Parathyroid adenoma (tissue), 2 donors: ENCODE measurements around the gene TNFSF10.

Experiments used
- H2AFZ ChIP-seq: fragments of 300-600 bp; sonication (generic); one replicate; pipeline ENCODE4 v1.7.0; 2017; ENCODE audit warnings: antibody characterized with exemption, mild to moderate bottlenecking
- H3K27ac ChIP-seq: fragments of 300-600 bp; sonication (generic); one replicate; pipeline ENCODE4 v1.7.0; 2017
- H3K27me3 ChIP-seq: fragments of 300-600 bp; sonication (generic); one replicate; pipeline ENCODE4 v1.7.0; 2017; ENCODE audit warnings: low read length; ENCODE audit not compliant: control insufficient read depth, insufficient read depth
- H3K36me3 ChIP-seq: fragments of 300-600 bp; sonication (generic); one replicate; pipeline ENCODE4 v1.7.0; 2017; ENCODE audit warnings: low read length; ENCODE audit not compliant: control insufficient read depth, insufficient read depth
- H3K4me1 ChIP-seq: fragments of 300-600 bp; sonication (generic); one replicate; pipeline ENCODE4 v1.7.0; 2017; ENCODE audit warnings: control low read depth
- H3K4me2 ChIP-seq: fragments of 300-600 bp; sonication (generic); one replicate; pipeline ENCODE4 v1.7.0; 2017; ENCODE audit warnings: low read length
- H3K4me3 ChIP-seq: fragments of 300-600 bp; sonication (generic); one replicate; pipeline ENCODE4 v1.7.0; 2017; ENCODE audit warnings: low read depth, low read length
- H3K79me2 ChIP-seq: fragments of 300-600 bp; sonication (generic); one replicate; pipeline ENCODE4 v1.7.0; 2017; ENCODE audit warnings: control low read depth
- H3K9ac ChIP-seq: fragments of 300-600 bp; sonication (generic); one replicate; pipeline ENCODE4 v1.7.0; 2017; ENCODE audit warnings: mild to moderate bottlenecking
- H3K9me3 ChIP-seq: fragments of 300-600 bp; sonication (generic); one replicate; pipeline ENCODE4 v1.7.0; 2017; ENCODE audit warnings: low read length; ENCODE audit not compliant: control insufficient read depth
- TF ChIP-seq, protein P1 (sequence below): fragments of 300-600 bp; sonication (generic); IDR thresholded peaks from one replicate; pipeline ENCODE4 v1.7.0; 2017; ENCODE audit warnings: antibody characterized with exemption, mild to moderate bottlenecking
- donor health status: primary hyperparathyroidism.

Gene TNFSF10

DNA sequence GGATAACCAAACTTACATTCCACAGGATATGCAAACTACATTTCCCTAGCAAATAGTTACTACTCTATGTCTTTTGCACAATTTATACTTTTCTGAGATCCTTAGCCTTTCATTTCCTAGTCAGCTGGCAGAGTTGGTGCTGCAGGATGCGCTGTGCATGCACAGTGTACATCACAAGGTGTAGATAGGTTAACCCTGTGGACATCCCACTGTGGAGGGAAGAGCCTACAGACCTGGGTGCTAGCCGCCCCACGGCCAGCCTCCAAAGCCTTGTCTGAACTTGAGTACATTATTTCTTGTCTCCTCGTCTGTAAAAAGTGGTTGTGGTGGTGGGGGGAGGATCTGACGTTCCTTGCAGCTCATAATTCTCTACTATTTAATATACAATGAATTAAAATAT lies 3.5 kb downstream of the TNFSF10 start:
- Histone ChIP-seq H3K4me2 (peak overlapping the region; percentile 57), H3K4me3 (peak overlapping the region; percentile 99), H3K27me3 (no peaks in the 10 kb centered on the region), H3K79me2 (peaks cover 29% of the 10 kb centered on the region), H3K27ac (peak overlapping the region; percentile 97), H2AFZ (no peak overlapping the region), H3K9me3 (no peaks in the 10 kb centered on the region), H3K9ac (no peak overlapping the region), H3K4me1 (peaks cover 48% of the 10 kb centered on the region), H3K36me3 (no peaks in the 10 kb centered on the region)
- TF ChIP-seq, protein P1, sequence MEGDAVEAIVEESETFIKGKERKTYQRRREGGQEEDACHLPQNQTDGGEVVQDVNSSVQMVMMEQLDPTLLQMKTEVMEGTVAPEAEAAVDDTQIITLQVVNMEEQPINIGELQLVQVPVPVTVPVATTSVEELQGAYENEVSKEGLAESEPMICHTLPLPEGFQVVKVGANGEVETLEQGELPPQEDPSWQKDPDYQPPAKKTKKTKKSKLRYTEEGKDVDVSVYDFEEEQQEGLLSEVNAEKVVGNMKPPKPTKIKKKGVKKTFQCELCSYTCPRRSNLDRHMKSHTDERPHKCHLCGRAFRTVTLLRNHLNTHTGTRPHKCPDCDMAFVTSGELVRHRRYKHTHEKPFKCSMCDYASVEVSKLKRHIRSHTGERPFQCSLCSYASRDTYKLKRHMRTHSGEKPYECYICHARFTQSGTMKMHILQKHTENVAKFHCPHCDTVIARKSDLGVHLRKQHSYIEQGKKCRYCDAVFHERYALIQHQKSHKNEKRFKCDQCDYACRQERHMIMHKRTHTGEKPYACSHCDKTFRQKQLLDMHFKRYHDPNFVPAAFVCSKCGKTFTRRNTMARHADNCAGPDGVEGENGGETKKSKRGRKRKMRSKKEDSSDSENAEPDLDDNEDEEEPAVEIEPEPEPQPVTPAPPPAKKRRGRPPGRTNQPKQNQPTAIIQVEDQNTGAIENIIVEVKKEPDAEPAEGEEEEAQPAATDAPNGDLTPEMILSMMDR: no peak

DNA sequence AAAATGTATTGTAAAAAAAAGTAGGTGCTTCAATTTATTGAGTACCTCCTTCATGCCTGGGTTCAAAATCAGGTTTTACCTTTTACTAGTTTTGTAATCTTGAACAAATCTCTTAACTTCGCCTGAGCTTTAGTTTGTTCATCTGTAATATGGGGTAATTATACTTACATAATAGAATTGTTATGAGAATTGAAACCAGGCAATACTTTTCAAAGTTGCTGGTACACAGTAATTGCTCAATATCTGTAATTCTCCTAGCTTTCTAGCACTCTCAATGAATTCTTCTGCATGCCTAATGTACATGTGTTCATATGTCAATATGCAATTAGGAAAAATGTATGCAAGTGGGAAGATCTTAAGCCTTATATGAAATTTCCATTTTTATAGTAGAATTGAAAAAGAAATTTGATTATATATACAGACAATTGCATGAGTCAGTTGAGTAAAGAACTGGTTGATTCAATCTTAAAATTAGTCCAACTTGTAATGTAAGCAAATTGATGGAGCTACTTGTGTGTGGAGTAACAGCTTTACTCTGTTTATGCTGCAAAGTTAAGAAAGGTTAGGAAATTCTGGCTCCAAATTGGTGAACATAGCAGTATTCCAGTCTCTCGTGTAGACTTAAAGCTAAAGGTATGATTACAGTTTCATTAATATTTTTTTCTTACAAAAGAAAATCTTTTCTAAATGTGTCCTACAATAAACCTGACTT lies 4.1 kb downstream of the TNFSF10 start:
- Histone ChIP-seq H2AFZ (no peak overlapping the region), H3K9me3 (no peaks in the 10 kb centered on the region), H3K4me1 (peaks cover 51% of the 10 kb centered on the region), H3K27me3 (no peaks in the 10 kb centered on the region), H3K27ac (peak overlapping the region; percentile 97), H3K36me3 (no peaks in the 10 kb centered on the region), H3K79me2 (peaks cover 29% of the 10 kb centered on the region), H3K4me2 (peak overlapping the region; percentile 57), H3K9ac (no peak overlapping the region), H3K4me3 (peak overlapping the region; percentile 99)
- TF ChIP-seq, protein P1: no peak

DNA sequence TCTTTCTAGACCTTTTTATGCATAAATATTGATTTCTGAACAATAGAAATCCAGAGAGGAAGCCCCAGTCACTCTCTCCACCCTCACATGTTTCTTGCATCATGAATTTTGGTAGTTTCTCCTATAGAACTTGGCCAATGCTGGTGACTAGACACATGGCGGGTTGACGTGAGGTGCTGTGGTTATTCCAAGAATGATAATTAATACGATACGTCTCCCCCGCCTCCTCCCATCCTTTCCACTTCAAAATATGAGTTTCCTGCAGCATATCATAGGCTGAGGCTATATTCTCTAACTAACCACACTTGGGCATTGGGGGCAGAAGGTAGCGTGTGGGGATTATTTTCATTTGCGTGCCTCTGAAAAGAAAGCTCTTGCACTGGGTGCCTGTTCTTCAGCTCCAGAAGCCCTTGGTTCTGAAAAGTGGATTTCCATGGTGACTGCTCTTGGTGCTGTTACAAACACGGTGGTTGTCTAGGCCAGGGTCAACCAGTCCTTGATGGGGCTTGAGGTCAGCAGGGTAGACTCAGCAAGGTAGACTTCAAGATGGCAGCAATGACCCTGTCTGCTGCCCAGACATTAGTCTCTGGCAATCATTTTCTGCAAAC lies 5.3 kb downstream of the TNFSF10 start:
- peaks cover 24% of the 10 kb centered on the region for H3K79me2 ChIP-seq
- peak overlapping the region; percentile 97 for H3K27ac ChIP-seq
- H3K4me1 ChIP-seq: peaks cover 51% of the 10 kb centered on the region
- peak overlapping the region; percentile 36 for H3K4me2 ChIP-seq
- no peaks in the 10 kb centered on the region for H3K36me3 ChIP-seq
- no peak overlapping the region for H2AFZ ChIP-seq
- no peaks in the 10 kb centered on the region for H3K9me3 ChIP-seq
- TF ChIP-seq, protein P1: no peak
- no peak overlapping the region for H3K9ac ChIP-seq
- no peak overlapping the region for H3K4me3 ChIP-seq
- no peaks in the 10 kb centered on the region for H3K27me3 ChIP-seq

DNA sequence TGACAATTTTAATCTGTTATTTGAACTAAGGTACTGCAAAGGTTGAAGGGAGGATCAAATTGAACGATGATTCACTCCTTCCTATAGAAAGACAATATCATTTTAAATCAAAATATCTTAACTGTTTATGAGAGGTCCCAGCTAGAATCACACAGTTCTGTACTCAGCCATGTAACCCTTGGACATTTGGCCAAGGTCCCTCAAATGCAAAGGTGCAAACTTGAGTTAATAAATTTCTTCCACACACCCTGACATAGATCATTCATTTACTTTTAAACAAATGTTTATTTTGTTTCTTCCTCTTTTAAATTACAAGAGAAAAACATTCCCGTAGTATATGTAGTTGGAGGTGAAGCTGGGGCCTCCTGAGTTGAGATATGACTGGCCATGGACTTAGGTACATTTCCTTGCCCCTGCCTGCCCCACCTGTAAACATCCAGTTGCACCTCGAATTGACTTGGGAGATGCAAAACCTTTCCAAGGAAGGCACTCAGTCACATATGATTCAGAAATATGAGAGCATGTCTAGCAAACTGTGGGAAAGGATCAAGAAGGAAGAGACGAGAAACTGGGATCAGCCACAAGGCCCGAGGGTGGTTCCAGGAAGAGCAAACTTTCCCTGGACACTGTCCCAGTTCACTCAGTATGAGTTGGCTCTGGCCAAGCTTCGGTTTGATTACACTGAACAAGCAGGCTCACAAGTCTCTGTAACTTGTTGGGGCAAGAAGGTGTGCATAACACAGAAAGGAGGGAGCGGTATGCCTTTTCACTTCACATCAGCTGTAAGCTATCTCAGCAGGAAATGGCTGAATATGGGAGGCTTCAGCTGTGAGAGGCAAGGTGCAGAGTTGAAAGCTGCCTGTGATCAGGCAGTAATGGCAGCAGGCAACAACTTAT lies 6.7 kb downstream of the TNFSF10 start:
- Histone ChIP-seq H2AFZ (peak overlapping the region; percentile 31), H3K27ac (peak overlapping the region; percentile 97), H3K4me2 (peak overlapping the region; percentile 14), H3K79me2 (peaks cover 15% of the 10 kb centered on the region), H3K9me3 (no peaks in the 10 kb centered on the region), H3K36me3 (no peaks in the 10 kb centered on the region), H3K4me3 (peak overlapping the region; percentile 2), H3K27me3 (no peaks in the 10 kb centered on the region), H3K9ac (no peak overlapping the region), H3K4me1 (peaks cover 51% of the 10 kb centered on the region)
- TF ChIP-seq, protein P1: no peak
